GM18907 (cell line): ENCODE data around the gene CROCC2.

Source experiments
- ATAC-seq: cut with Tn5 transposase; IDR thresholded peaks from one replicate; pipeline ENCODE4 v1.9.1; 2021; ENCODE audit warnings: mild to moderate bottlenecking, moderate library complexity; ENCODE audit not compliant: unreplicated experiment

CROCC2 gene

DNA sequence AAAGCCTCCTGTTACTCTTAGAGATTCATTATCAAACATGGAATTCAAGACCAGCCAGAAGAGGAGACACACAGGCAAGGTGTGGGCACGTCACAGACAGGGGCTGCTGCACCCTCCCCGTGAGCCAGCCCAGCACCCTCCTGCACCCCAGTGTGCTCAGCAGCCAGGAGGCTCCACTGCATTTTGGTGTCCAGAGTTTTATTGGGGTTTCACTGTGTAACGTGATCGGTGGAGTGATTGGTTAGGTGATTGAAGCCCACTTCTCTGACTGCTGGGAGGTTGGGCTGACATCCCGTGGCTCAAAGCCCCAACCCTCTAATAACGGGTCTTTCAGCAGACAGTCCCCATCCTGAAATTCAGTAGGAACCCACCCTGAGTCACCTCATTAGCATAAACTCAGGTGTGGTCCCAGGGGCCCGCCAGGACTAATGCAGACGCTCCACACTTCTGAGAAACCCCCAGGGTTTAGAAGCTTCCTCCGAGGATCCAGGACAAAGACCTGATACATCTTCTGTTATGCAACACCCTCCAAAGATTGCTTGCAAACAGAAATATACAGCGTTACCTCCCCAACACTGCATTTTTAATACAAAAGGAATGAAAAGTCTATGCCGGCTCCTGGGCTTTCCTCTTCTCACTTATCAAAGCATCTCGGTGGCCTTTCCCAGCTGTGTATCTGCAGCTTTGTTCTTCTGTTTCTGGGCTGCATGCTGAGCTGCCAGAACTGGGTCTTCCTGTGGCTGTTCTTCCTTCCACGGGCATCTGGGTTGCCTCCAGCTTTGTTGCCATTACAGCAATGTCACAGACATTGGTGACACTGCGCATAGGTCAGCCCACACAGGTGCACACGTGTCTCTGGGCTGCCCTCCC is 48.5 kb downstream of the CROCC2 start:
- no peak for ATAC-seq

GRCh38 chr2:240955306-240956170 is 49.4 kb downstream of the CROCC2 start:
- no peak for ATAC-seq

DNA sequence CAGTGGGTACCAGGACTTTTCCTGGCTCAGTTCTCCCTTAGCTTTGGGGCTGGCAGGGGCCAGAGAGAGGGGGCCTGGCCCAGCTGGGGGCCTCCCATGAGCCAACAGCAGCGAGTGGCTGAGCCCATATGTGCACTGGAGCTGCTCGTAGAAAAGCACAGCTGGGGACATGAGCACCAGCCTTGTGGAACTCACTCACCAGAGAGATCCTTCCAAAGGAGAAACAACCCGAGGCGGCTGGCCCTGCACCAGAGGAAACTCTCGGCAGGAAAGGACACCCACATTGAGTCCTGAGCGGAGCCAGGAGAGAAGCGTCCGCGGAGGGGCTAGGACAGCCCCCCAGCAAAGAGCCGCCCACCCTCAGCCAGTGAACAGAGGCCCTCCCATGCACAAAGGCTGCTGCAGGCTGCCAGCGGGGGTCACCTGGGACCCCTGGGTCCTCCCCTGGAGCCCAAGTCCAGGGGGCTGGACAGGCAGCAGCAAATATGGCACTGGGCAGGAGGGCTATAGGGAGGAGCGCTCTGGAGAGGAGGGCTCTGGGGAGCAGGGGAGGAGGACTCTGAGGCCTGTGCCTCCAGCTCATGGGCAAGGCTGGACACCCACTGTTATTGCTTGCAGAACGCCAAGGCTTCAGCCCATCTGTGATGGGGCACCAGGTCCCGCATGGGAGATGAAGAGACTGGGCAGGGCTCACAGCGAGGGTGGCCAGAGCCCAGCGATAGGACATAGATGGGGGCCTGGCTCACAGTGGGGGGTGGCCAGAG is 50.2 kb downstream of the CROCC2 start:
- ATAC-seq = no peak

- ATAC-seq = no peak
Measured at GRCh38 chr2:240956935-240957655, 51.0 kb downstream of the CROCC2 start.

DNA sequence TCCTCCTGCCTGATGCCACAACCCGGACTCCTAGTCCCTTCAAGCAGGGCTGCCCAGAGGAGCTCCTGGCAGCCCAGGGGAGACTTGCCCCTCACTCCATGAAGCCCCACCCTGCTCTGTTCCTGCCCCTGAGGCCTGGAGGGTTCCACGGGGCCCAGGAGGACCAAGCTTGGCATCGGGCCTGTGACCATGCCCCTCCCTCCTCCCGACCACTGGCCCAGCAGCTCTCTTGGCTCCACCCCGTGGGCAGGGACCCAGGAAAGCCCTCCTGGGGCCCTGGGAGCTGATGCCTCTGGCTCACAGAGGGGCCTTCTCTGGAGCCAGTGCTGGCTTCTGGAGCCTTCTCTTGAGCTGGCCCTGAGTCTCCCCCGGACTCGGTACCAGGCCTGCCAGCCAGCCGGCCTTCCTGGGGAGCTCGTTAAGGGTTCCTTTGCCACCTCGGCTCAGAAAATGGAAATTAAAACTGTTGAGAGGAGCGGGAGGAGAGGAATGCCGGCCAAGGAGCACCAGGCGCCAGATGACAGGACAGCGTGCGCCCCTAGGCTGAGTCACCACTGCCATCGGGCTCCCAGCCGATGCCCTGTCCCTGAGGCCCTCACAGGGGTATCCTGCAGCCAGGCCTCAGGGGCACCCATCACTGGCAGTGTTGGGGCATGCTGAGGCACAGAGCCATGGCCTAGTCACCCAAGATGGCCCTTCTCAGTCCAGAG is 51.7 kb downstream of the CROCC2 start:
- ATAC-seq = no peak

GRCh38 chr2:240958366-240959213 is 52.5 kb downstream of the CROCC2 start:
- no peak for ATAC-seq

- ATAC-seq = no peak
Measured at GRCh38 chr2:240959214-240959940, 53.2 kb downstream of the CROCC2 start.

- no peak for ATAC-seq
Measured at GRCh38 chr2:240959941-240960308, 53.8 kb downstream of the CROCC2 start.

DNA sequence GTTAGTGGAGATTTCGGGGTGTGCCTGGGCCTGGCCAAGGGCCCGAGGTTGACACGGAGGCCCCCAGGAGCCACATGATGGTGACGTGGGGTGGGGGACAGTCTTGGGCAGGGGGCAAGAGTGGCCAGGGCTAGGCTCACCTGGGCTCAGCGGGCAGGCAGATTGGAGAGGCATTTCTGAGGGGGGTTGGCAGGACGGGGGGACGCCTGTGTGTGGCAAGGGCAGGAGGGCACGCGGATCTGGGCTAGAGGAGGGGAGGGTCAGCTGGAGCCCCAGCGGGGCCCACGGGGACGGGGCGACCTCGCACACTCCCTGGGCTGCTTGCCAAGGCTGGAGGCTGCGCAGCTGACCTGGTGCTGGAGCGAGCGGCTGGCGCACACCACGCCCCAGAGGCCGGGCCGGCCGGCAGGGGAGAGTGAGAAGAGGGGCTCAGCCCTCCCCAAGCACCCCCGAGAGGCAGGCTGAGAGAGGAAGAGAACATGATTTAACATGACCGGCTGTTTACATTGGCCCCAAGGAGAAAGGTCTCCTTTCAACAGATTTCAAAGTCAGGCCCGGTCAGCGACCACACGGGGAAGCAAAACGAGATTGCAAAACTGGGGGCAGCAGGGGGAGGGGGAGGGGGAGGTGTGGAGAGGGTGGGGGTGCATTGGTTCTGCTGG is 54.3 kb downstream of the CROCC2 start:
- no peak for ATAC-seq

DNA sequence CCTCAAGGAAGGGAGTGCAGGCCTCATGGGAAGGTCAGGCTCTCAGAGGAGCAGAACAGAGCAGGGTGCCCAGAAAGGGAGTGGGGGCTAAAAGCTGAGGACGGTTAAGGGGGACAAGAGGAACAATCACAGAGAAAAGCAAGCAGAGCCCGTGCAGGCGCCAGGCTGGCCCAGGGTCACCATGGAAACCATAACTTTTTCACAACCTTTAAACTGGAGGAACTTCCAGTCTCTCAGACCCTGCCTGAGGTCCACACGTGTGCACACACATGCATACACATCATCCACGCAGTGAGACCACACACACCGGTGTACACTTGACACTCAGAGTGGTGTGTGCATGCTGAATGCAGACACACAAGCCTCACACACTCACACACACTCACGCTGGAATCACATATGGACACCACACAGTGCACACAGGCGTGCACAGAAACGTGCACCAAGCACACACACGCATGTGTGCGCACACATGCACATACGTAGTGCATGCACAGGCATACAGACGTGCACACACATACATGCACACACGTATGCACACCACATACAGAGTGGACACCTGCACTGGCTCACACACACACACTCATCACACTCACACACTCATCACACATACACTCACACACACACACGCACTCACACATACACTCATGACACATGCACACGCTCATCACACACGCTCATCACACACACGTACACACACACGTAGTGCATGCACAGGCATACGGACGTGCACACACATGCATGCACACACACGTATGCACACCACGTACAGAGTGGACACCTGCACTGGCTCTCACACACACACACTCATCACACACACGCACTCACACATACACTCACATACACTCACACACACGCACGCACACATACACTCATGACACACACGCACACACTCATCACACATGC is 55.1 kb downstream of the CROCC2 start:
- ATAC-seq = no peak

DNA sequence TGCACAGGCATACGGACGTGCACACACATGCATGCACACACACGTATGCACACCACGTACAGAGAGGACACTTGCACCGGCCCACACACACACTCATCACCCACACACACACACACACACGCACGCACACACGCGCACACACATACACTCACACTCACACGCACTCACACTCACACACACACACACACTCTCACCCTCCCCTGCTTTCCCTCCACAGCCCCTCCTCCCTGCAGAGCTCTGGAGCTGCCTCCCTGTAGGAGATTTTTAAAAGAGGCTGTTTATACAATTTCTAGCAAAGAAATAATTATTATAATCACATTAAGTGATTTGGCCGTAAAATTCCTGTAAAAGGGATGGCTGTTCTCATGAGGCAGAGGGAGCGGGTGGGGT is 55.8 kb downstream of the CROCC2 start:
- ATAC-seq = no peak

DNA sequence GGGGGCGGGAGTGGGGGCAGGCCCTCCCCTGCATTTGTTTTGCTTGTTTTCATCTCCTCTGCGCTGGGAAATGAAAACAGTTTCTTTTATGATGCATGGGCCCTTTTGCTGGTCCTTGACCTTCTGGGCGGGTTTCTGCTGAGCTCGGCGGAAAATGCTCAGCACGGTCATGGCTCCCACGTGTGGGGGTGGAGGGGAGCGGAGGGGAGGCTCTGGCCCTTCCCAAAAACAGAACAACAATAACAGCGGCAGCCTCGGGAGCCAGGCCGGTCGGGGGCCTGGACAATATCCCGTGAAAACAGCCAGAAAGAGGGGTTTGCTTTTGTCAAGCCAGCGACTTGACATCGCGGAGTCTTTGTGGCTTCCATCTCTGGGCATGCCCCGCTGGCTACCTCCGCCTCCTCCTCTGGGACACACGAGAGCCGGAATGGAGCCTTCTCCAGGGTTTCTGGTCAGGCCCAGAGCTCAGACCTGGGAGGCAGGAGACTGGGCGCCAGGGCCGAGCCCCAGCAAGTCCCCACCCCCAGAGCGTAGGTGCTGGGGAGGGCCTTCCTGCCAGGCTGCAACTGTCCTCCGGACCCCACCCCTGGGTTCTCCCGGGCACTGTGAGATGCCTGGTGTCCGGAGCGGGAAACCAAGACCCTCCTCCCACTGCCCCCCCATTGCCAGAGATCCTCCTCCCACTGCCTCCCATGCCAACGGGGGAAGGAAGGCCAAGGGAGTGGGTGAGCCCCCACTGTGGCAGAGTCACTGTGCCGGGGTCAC is 56.3 kb downstream of the CROCC2 start:
- ATAC-seq = no peak

DNA sequence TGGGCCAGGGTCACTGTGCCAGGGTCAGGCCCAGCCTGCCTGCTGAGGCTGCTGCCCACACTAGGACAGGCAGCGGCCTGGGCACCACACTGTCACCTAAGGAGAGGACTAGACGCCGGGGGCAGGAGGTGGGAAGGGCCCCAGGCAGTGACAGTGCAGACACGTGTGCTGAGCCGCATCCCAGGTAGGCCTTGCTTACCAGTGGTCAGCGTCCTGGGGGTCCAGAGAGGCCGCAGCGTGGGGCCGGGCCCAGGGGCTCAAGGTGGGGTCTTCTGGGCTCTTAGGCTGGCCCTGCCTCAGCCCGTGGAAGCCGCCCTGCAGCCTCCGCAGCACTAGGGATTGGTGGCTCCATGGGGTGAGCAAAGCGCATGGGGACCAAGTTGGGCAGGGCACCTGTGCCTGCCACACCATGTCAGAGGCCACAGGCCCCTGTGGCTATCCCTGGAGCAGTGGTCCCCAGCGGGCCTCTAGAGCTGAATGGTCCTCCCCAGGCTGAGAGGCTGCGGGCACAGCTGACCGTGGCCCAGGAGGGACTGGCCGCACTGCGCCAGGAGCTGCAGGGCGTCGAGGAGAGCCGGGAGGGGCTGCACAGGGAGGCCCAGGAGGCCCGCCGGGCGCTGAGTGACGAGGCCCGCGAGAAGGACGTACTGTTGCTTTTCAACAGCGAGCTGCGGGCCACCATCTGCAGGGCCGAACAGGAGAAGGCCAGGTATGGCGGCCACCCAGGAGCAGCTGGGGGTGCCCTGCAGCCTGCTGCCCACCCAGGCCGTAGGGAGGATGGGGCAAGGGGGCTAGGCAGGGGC is 57.1 kb downstream of the CROCC2 start:
- no peak for ATAC-seq

- ATAC-seq = no peak
Measured at GRCh38 chr2:240963868-240964703, 58.0 kb downstream of the CROCC2 start.
